ENCODE results near the gene FRMD4A.

DNA sequence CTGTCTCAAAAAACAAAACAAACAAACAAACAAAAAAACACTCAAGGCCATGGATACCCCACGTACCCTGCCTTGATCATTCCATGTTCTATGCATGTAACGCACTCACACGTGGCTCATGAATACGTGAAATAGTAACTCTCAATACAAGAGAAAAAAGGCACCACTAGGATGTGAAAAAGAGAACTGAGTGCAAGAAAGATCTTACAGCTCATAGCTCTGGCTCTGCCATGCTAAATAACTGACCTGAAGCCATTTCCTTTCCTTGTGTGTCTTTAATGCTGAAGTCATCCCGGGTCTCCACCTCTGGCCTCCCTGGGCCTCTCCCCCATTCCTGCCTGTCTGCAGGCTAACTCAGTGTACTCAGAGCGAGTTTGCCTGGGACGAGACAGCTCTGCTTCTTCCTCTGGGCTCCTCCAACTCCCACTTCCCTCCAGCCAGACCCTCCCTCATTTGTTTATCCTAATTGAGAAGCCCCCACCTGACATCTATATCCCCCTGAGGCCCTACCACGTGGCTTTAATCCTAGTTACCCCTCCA lies 626.7 kb downstream of the FRMD4A start:
- no peak for TF ChIP-seq CTCF (IDR thresholded peaks at IDR 0.05; ENCODE audit: insufficient read depth, low read length, poor library complexity, severe bottlenecking)
- no peak for TF ChIP-seq EZH2phosphoT487 (conservative IDR thresholded peaks at IDR 0.05; ENCODE audit: low read length)

Data from SU-DHL-6 (cell line).